ENCODE results near the gene CD69. TPM values are rescaled to one million over a fixed set of nuclear protein-coding genes. Genes with fewer than 3 reads are reported as not detected.

The CD69 gene
- total and polyA plus RNA-seq, 5 experiments from 2014 or later, result 30.7 to 248 (median 73.5) TPM

DNA sequence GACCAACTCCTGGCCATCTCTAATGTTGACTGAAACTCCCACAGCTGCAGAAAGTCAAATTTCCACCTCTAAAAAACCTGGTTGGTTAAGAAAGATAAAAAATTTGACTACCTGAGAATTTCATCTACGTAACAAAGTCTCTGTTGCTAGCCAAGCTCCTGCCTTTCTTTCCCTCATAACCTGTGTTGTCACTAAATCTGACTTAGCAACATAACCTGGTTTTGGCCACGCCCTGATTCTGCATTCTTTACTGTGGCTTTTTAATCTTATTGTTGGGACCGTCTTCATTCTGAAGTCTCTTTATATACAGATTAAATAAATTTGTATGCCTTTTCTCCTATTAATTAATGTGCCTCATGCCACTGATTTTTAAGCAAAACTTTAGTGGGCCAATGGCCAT, 16.1 kb upstream of the CD69 start:
- ATAC-seq, result peak in 1 of 2 donors; percentile 29
- H3K9me3 Mint-ChIP-seq, result peaks cover 0 to 11% (median 0%) of the 10 kb centered on the region in 9 donors

DNA sequence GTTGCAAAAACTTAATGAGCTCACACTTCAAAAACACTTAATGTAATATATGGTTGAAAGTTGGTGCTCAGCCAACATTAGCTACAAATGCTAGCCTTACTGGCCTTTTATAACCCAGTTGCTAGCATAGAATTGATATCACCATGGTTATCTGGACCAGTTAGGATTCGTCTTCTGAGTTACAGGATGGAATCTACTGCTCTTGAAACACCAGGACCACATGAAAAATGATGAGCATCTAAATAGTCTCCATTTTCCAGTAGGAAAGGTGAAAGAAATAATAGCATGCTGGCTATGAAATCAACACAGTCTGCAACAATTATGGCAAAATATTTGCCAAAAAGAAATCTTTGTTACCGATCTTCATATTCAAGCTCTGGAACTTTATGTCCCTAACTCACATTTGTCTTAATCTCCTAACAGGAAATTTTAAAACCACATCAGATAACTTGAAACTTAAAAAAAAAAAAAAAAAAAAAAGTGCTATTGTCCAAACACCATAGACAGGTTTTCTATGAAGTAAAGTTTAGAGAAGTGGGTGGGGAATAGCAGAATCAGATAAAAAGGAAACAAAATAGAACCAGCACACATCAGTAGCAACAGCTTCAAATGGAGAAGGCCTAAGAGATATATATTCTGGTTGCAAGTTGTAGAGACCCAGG, 12.6 kb upstream of the CD69 start:
- ATAC-seq, result peak; percentile 77 to 89
- H3K4me3 Mint-ChIP-seq, result peak overlapping the region; percentile 17 to 74 (median 50)
- H3K36me3 Mint-ChIP-seq, result no peaks in the 10 kb centered on the region
- no peaks in the 10 kb centered on the region for H3K27me3 Mint-ChIP-seq
- peak overlapping the region in 8 of 10 donors; percentile 2 to 88 (median 68) for H3K27ac Mint-ChIP-seq
- DNase-seq, result peak in 3 of 10 donors; percentile 41 to 58 (median 54)
- H3K9me3 Mint-ChIP-seq, result peaks cover 0 to 12% (median 0%) of the 10 kb centered on the region in 9 donors
- POLR2A ChIA-PET, result interaction anchor here (0.7 to 1.8 kb wide), 6 partner anchors 11 to 441 kb away, joined by 3 to 6 read pairs (median 3); partner anchors contain the start of gene CD69
- peaks cover 24 to 84% (median 66%) of the 10 kb centered on the region in 4 donors for H3K4me1 Mint-ChIP-seq

More for the DNA sequence above, 16.1 kb upstream of the CD69 start:
- Mint-ChIP-seq H3K4me3 (peak overlapping the region in 1 of 10 donors; percentile 6), H3K27ac (peak overlapping the region in 5 of 10 donors; percentile 17 to 66 (median 42)), H3K4me1 (peaks cover 32 to 89% (median 72%) of the 10 kb centered on the region in 4 donors), H3K36me3 (no peaks in the 10 kb centered on the region), H3K27me3 (no peaks in the 10 kb centered on the region)
- POLR2A ChIA-PET, result interaction anchor here (1.1 kb wide), 1 partner anchor 16 kb away, joined by 3 read pairs; the partner anchor contains the start of gene CD69
- DNase-seq, result no peak

DNA sequence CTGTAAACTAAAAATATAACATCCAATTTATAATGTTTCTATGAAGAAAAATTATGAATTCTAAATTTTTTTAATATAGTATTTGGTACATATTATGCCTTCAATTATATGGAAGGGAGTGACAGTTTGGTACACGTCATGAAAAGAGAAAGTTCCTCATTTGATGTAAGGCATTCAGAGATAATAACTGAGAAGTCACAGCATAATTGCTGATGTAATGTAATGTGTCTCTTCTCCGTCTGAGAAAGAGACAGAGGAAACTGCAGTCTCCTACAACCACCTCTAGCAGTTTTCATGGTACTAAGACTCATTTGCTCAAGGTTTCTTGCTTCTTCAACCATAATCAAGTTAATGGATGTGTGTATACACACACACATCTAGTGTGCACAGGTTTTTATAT, 2.3 kb upstream of the CD69 start:
- no peak overlapping the region for H3K4me3 Mint-ChIP-seq
- peaks cover 25 to 63% (median 52%) of the 10 kb centered on the region in 4 donors for H3K4me1 Mint-ChIP-seq
- H3K36me3 Mint-ChIP-seq, result peaks cover 0 to 8% (median 7%) of the 10 kb centered on the region in 3 donors
- POLR2A ChIA-PET, result interaction anchor here (1.1 to 7.2 kb wide), 4 partner anchors 10 to 34 kb away, joined by 3 to 84 read pairs (median 28); no protein-coding TSS in a partner anchor
- ATAC-seq (no peak), DNase-seq (peak in 1 of 10 donors; percentile 42)
- no peaks in the 10 kb centered on the region for H3K9me3 Mint-ChIP-seq
- peak overlapping the region in 5 of 10 donors; percentile 9 to 99 (median 94) for H3K27ac Mint-ChIP-seq
- H3K27me3 Mint-ChIP-seq, result no peaks in the 10 kb centered on the region

DNA sequence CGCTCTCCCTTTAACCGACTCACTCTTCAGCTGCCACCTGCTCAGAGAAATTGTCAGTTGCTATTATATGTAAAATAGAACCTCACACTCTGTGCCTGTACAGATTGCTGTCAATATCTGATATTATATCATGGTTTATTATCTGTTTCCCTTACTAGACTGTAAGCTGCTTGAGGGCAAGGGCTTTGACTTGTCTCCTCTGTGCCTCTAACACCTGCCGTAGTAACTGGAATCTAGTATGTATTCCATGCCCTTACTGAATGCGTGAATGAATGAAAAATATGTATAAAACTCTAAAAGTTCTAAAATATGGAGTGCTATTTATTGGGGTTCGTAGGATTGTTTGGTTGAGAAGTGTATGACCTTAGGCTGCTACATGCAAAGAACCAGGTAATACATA, 1.7 kb upstream of the CD69 start:
- Mint-ChIP-seq H3K27me3 (no peaks in the 10 kb centered on the region), H3K4me3 (peak overlapping the region in 9 of 10 donors; percentile 11 to 98 (median 58)), H3K36me3 (peaks cover 0 to 12% (median 7%) of the 10 kb centered on the region in 3 donors), H3K27ac (peak overlapping the region; percentile 96 to 100 (median 99)), H3K4me1 (peaks cover 27 to 65% (median 54%) of the 10 kb centered on the region in 4 donors), H3K9me3 (no peaks in the 10 kb centered on the region)
- no peak for DNase-seq
- ATAC-seq, result no peak
- POLR2A ChIA-PET, result interaction anchor here (1.1 to 7.2 kb wide), 7 partner anchors 10 to 115 kb away, joined by 3 to 84 read pairs (median 23); no protein-coding TSS in a partner anchor

DNA sequence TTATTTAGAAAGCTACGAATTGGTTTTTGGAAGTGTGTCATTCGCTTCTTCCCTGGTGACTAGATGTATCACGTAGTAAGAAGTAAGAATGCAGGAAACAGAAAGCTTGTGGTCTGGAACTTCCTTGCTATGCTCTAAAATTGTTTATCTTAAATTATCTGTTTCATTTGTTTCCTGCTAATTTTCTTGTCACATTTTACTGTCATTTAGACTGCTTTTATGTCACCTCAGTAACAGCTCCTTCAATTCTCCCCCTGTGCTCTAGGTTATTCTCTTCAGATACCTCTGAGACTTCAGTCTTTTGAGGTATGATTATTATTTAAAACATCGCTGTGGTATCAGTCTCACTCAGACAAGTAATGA, 699 bp upstream of the CD69 start:
- Mint-ChIP-seq H3K27ac (peak overlapping the region; percentile 96 to 100 (median 99)), H3K4me3 (peak overlapping the region; percentile 87 to 99 (median 96)), H3K9me3 (no peaks in the 10 kb centered on the region), H3K4me1 (peaks cover 27 to 69% (median 55%) of the 10 kb centered on the region in 4 donors), H3K36me3 (peaks cover 4 to 20% (median 7%) of the 10 kb centered on the region in 3 donors), H3K27me3 (no peaks in the 10 kb centered on the region)
- ATAC-seq (peak; percentile 22 to 45), DNase-seq (peak in 5 of 10 donors; percentile 15 to 84 (median 70))
- POLR2A ChIA-PET, result interaction anchor here (0.8 to 7.2 kb wide), 13 partner anchors 10 to 114 kb away, joined by 3 to 84 read pairs (median 4); partner anchors contain the start of genes CLEC2B and CLEC2D

DNA sequence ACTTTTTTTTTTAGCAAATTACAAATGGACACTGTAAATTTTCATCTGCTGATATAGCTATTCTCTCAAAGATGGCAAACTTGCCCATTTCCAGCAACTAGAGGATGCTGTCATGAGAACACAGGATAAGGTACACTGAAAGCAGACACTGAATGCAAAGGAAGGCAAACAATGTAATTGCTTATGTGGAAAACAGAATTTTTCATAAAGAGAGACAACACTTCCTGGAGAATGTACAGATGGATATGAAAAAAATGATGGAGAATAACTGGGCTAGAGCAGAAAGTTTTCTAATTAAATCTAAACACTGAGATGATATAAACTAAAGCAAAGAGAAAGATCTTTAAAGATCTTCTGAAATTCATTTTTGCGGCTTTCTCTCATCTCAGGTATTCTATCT, 581 bp downstream of the CD69 start:
- Mint-ChIP-seq H3K27ac (peak overlapping the region; percentile 96 to 100 (median 99)), H3K27me3 (no peaks in the 10 kb centered on the region), H3K36me3 (peaks cover 9 to 32% (median 13%) of the 10 kb centered on the region in 3 donors), H3K4me3 (peak overlapping the region; percentile 87 to 99 (median 96)), H3K9me3 (no peaks in the 10 kb centered on the region), H3K4me1 (peaks cover 31 to 76% (median 60%) of the 10 kb centered on the region in 4 donors)
- POLR2A ChIA-PET, result interaction anchor here (0.6 to 7.2 kb wide), 13 partner anchors 9 to 794 kb away, joined by 3 to 84 read pairs (median 6); partner anchors contain the start of gene CLEC2D
- ATAC-seq (no peak), DNase-seq (peak in 4 of 10 donors; percentile 29 to 47 (median 45))

DNA sequence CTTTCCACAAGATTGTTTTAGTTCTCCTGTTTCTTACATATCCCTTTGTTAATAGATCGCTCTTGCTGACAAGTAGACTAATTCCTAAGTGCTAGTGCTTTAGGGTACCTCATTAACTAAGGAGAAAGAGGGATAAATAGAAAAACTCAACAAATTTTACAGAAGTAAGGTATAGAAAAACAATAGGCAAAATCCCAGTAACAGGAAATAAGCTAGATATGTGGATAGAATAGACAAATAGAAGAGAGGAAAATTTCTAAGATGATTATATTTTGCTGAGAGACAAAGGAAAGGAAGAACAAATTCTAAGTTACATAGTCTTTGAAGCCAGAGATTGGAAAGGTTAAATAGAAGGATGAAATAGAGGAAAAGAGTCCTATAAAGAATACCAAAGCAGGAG, 1.0 kb downstream of the CD69 start:
- POLR2A ChIA-PET, result interaction anchor here (0.6 to 7.2 kb wide), 9 partner anchors 9 to 795 kb away, joined by 3 to 84 read pairs (median 9); no protein-coding TSS in a partner anchor
- Mint-ChIP-seq H3K27me3 (no peaks in the 10 kb centered on the region), H3K9me3 (no peaks in the 10 kb centered on the region), H3K36me3 (peaks cover 10 to 36% (median 13%) of the 10 kb centered on the region in 3 donors), H3K27ac (peak overlapping the region; percentile 96 to 100 (median 99)), H3K4me3 (peak overlapping the region; percentile 87 to 99 (median 96)), H3K4me1 (peaks cover 32 to 76% (median 59%) of the 10 kb centered on the region in 4 donors)
- ATAC-seq (no peak), DNase-seq (no peak)

DNA sequence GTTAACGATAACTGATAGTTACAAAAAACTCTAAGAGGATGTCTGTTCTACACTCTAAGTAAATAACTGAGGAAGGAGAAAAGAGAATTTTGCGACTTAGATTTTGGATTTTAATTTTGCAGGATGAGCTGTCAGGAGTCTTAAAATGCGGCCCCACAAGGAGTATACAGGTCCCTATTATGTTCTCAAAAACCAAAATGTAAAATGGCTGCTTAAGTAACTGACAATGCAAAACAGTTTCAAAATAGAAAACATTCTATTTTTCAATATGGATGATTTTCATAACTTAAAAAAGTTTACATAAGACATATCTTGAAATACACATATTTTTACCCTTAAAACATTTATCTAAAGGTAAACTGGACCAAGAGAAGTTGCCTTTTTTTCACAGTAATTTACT, 2.6 kb downstream of the CD69 start:
- ATAC-seq (no peak), DNase-seq (no peak)
- Mint-ChIP-seq H3K9me3 (no peaks in the 10 kb centered on the region), H3K27ac (peak overlapping the region; percentile 96 to 100 (median 98)), H3K4me1 (peaks cover 30 to 80% (median 59%) of the 10 kb centered on the region in 4 donors), H3K4me3 (peak overlapping the region; percentile 87 to 99 (median 96)), H3K27me3 (no peaks in the 10 kb centered on the region), H3K36me3 (peaks cover 21 to 51% (median 22%) of the 10 kb centered on the region in 3 donors)
- POLR2A ChIA-PET, result interaction anchor here (0.9 to 7.2 kb wide), 16 partner anchors 8 to 796 kb away, joined by 3 to 84 read pairs (median 4); partner anchors contain the start of genes CLEC2B, CLEC2D and GABARAPL1

DNA sequence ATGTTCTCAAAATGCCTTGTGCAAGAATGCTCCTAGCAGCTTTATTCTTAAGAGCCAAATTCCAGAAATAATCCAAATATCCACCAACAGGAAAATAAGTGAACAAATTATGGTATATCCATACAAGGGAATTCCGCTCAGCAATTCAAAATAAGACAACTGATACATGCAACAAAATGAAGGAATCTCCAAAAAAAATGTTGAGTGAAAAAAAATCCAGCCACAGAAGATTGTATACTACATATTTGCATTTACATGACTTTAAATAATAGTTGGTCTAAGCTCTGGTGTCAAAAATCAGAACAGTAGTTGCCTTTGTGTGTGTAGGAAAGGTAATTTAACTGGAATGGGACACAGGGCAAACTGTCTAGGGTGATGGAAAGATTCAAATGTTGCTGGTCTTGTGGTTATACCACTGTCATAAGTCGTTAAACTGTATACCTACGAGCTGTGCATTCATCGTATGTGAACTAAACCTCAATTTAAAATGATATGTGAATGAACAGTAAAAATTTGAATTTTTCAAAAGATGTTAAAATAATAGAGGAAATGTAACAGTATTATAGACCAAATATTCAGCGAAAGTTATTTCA, 3.2 kb downstream of the CD69 start:
- DNase-seq (no peak), ATAC-seq (no peak)
- POLR2A ChIA-PET, result interaction anchor here (1.0 to 7.2 kb wide), 13 partner anchors 8 to 114 kb away, joined by 3 to 84 read pairs (median 4); partner anchors contain the start of genes CLEC2B and CLEC2D
- H3K36me3 Mint-ChIP-seq, result peaks cover 25 to 57% (median 27%) of the 10 kb centered on the region in 3 donors
- peak overlapping the region; percentile 96 to 100 (median 98) for H3K27ac Mint-ChIP-seq
- H3K4me1 Mint-ChIP-seq, result peaks cover 28 to 81% (median 62%) of the 10 kb centered on the region in 4 donors
- no peaks in the 10 kb centered on the region for H3K9me3 Mint-ChIP-seq
- H3K27me3 Mint-ChIP-seq, result no peaks in the 10 kb centered on the region
- peak overlapping the region; percentile 87 to 99 (median 96) for H3K4me3 Mint-ChIP-seq

DNA sequence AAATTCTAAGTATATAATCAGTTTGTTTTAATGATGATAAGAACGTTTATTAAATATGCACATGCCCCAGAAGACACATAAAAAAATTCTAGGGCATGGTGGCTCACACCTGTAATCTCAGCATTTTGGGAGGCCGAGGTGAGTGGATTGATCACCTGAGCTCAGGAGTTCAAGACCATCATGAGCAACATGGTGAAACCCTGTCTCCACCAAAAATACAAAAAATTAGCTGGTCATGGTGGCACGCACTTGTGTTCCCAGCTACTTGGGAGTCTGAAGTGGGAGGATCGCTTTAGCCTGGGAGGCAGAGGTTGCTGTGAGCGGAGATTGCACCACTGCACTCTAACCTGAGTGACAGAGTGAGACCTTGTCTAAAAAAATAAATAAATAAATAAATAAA, 4.0 kb downstream of the CD69 start:
- no peak for DNase-seq

DNA sequence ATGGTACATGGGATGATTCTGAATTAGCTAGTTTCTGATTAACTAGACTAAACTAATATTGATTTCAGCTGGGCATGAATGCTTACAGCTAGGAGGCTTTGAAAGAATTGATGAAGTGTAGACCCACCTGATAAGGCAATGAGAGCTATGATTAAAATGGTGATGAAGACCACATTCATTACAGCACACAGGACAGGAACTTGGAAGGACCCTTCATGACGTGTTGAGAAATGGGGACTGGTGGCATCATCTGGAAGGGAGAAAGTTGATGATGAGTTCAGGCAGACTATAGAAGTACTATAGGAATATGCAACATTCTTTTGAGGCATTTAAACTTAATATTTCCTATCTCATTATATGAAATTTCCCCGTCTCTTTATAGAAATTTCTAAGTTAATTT, 4.5 kb downstream of the CD69 start:
- Mint-ChIP-seq H3K9me3 (no peaks in the 10 kb centered on the region), H3K27me3 (no peaks in the 10 kb centered on the region), H3K4me3 (peak overlapping the region; percentile 64 to 99 (median 96)), H3K36me3 (peaks cover 25 to 63% (median 31%) of the 10 kb centered on the region in 3 donors), H3K27ac (peak overlapping the region; percentile 54 to 100 (median 94)), H3K4me1 (peaks cover 24 to 74% (median 58%) of the 10 kb centered on the region in 4 donors)
- ATAC-seq (no peak), DNase-seq (no peak)
- POLR2A ChIA-PET, result interaction anchor here (0.9 to 7.2 kb wide), 6 partner anchors 13 to 116 kb away, joined by 3 to 84 read pairs (median 4); no protein-coding TSS in a partner anchor

More for the DNA sequence above, 4.0 kb downstream of the CD69 start:
- POLR2A ChIA-PET, result interaction anchor here (1.2 to 7.2 kb wide), 5 partner anchors 15 to 115 kb away, joined by 3 to 84 read pairs (median 4); no protein-coding TSS in a partner anchor
- Mint-ChIP-seq H3K27me3 (no peaks in the 10 kb centered on the region), H3K36me3 (peaks cover 25 to 60% (median 29%) of the 10 kb centered on the region in 3 donors), H3K27ac (peak overlapping the region; percentile 7 to 100 (median 95)), H3K4me3 (peak overlapping the region; percentile 64 to 99 (median 96)), H3K9me3 (no peaks in the 10 kb centered on the region), H3K4me1 (peaks cover 24 to 75% (median 58%) of the 10 kb centered on the region in 4 donors)
- ATAC-seq, result no peak

DNA sequence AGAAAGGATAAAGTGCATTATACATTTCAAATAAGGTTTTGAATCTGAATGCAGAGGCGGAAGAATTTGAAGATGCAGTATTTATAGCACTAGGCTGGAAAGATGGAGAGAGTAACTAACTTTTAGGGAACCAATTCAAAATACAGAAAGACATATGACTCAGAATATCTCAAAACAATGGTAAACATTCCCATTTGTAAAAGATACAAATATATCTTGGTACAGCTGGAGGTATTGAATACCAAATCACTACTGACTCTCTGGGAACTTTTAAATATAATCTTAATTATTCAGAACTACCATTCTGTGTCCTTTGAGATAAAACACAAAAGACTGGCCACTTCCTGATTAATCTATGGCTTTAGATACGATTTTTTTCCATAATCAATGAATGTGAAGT, 5.1 kb downstream of the CD69 start:
- H3K27ac Mint-ChIP-seq, result peak overlapping the region; percentile 5 to 96 (median 86)
- H3K27me3 Mint-ChIP-seq, result no peaks in the 10 kb centered on the region
- H3K4me3 Mint-ChIP-seq, result peak overlapping the region; percentile 11 to 99 (median 48)
- peaks cover 24 to 74% (median 59%) of the 10 kb centered on the region in 4 donors for H3K4me1 Mint-ChIP-seq
- no peak for DNase-seq
- H3K9me3 Mint-ChIP-seq, result no peaks in the 10 kb centered on the region
- POLR2A ChIA-PET, result interaction anchor here (0.9 to 1.6 kb wide), 3 partner anchors 12 to 108 kb away, joined by 4 to 5 read pairs (median 4); no protein-coding TSS in a partner anchor
- H3K36me3 Mint-ChIP-seq, result peaks cover 25 to 63% (median 31%) of the 10 kb centered on the region in 3 donors
- ATAC-seq, result no peak

Data from naive thymus-derived CD8-positive, alpha-beta T cell (primary cell).